Mammary epithelial cell (primary cell): ENCODE measurements around the gene SFXN3.

Source experiments
- EZH2 ChIP-seq: IDR thresholded peaks from 2 replicates; pipeline ENCODE4 v1.6.1; 2012; ENCODE audit warnings: low read length, inconsistent platforms, borderline replicate concordance
- TF ChIP-seq, protein P1 (sequence below), 2 donors: IDR thresholded peaks in 1 of 2; conservative IDR thresholded peaks in 1 of 2; 2 replicates each; pipeline ENCODE4 v1.5.1; 2011 to 2012; ENCODE audit warnings: inconsistent platforms in 2 of 2, low read length in 2 of 2, mild to moderate bottlenecking in 2 of 2, control low read depth in 1 of 2, low read depth in 1 of 2; ENCODE audit not compliant: insufficient read depth in 1 of 2; ENCODE audit errors: extremely low read depth in 1 of 2

DNA sequence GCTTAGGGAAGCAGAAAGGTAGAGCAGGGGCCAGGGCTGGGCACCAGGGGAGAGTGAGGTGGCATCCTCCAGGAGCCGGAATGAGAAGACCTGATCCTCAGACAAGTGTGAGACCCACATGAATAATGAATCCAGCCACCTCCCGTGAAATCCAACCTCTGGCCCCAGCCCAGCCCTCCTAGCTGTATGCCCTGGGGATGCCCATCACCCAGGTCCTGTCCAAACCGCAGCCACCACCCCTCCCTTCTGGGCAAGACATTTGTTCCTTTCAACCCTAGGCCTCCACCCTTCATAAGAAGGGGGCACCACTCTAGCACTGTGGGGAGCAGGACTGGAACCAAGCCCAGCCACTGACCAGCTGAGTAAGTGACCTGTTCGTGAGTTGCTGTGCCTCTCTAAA is 9.8 kb upstream of the SFXN3 start:
- TF ChIP-seq, protein P1, sequence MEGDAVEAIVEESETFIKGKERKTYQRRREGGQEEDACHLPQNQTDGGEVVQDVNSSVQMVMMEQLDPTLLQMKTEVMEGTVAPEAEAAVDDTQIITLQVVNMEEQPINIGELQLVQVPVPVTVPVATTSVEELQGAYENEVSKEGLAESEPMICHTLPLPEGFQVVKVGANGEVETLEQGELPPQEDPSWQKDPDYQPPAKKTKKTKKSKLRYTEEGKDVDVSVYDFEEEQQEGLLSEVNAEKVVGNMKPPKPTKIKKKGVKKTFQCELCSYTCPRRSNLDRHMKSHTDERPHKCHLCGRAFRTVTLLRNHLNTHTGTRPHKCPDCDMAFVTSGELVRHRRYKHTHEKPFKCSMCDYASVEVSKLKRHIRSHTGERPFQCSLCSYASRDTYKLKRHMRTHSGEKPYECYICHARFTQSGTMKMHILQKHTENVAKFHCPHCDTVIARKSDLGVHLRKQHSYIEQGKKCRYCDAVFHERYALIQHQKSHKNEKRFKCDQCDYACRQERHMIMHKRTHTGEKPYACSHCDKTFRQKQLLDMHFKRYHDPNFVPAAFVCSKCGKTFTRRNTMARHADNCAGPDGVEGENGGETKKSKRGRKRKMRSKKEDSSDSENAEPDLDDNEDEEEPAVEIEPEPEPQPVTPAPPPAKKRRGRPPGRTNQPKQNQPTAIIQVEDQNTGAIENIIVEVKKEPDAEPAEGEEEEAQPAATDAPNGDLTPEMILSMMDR (conservative IDR thresholded peaks at IDR 0.05 in 1 of 2, IDR thresholded peaks at IDR 0.05 in 1 of 2; ENCODE audit: extremely low read depth in 1 of 2, insufficient read depth in 1 of 2, low read depth in 1 of 2, low read length in 2 of 2), result no peak
- no peak for TF ChIP-seq EZH2
